Spleen (tissue), 11 donors: Measurements from ENCODE around the gene SSH2. TPM values are rescaled to one million over a fixed set of nuclear protein-coding genes. Genes with fewer than 3 reads are reported as not detected.

Source experiments
- DNase-seq: peaks from one replicate; pipeline ENCODE4 v3.0.0-alpha.2; 2020
- H3K27ac ChIP-seq, 8 donors: fragments of 200-600 bp; sonication (generic) in 7 of 8; 1 replicate in 4 of 8; 2 replicates in 4 of 8; pipeline versions ENCODE4 v1.5.0 to v1.8.0; 2016 to 2021; ENCODE audit warnings: inconsistent platforms in 4 of 8, mild to moderate bottlenecking in 4 of 8, moderate library complexity in 1 of 8
- H3K27me3 ChIP-seq, 7 donors: fragments of 200-600 bp; sonication (generic) in 6 of 7; replicated peaks in 1 of 7; 1 replicate in 4 of 7; 2 replicates in 3 of 7; pipeline versions ENCODE4 v1.5.0 to v1.8.0; 2016 to 2021; ENCODE audit warnings: inconsistent platforms in 3 of 7, mild to moderate bottlenecking in 1 of 7
- H3K36me3 ChIP-seq, 6 donors: fragments of 200-600 bp; sonication (generic) in 5 of 6; 1 replicate in 4 of 6; 2 replicates in 2 of 6; pipeline versions ENCODE4 v1.5.0 to v1.8.0; 2016 to 2021; ENCODE audit warnings: inconsistent platforms in 2 of 6
- H3K4me1 ChIP-seq, 6 donors: fragments of 200-600 bp; sonication (generic) in 5 of 6; 1 replicate in 3 of 6; 2 replicates in 3 of 6; pipeline versions ENCODE4 v1.5.0 to v1.8.0; 2016 to 2021; ENCODE audit warnings: inconsistent platforms in 3 of 6
- H3K4me3 ChIP-seq, 8 donors: fragments of 200-600 bp; sonication (generic) in 7 of 8; 1 replicate in 4 of 8; 2 replicates in 4 of 8; pipeline versions ENCODE4 v1.5.0 to v1.8.0; 2016 to 2021; ENCODE audit warnings: inconsistent platforms in 4 of 8, mild to moderate bottlenecking in 4 of 8, moderate library complexity in 2 of 8
- H3K9me3 ChIP-seq, 8 donors: fragments of 200-600 bp; sonication (generic) in 7 of 8; 1 replicate in 4 of 8; 2 replicates in 4 of 8; pipeline versions ENCODE4 v1.5.0 to v1.8.0; 2016 to 2021; ENCODE audit warnings: inconsistent platforms in 4 of 8
- POLR2A ChIP-seq, 3 donors: fragments of 450-650 bp; IDR thresholded peaks; one replicate each; pipeline ENCODE4 v1.5.1; 2017; ENCODE audit warnings: antibody characterized with exemption in 3 of 3, mild to moderate bottlenecking in 1 of 3
- POLR2AphosphoS5 ChIP-seq, 3 donors: sonication (generic); formaldehyde crosslinking; IDR thresholded peaks; one replicate each; pipeline ENCODE4 v1.5.1; 2017; ENCODE audit warnings: antibody characterized with exemption in 3 of 3
- WGBS, 5 donors: extraction: QIAGEN DNeasy Blood & Tissue Kit in 3 of 5; methylation state at CpG; one replicate each; pipeline versions ENCODE4 v1.1.5 to v1.1.7; 2013 to 2018; 5-methylcytosine and 5-hydroxymethylcytosine counted together
- intact Hi-C: fragments of 100-400 bp; cut with DNase I; formaldehyde crosslinking; loops from one replicate; pipeline ENCODE4 v1.15.0; 2023; ENCODE audit warnings: low total_unique reads
- polyA plus RNA-seq, 3 donors: library from polyadenylated mRNA; stranded (reverse); fragments of 200-250 nt; gene quantifications; one replicate each; pipeline ENCODE4 v1.2.1, GENCODE V29; 2013
- total RNA-seq, 7 donors: library from RNA; depleted of rRNA in 3 of 7; stranded (reverse); fragments of >200 nt in 3 of 7; fragmentation: NEBNext Ultra II Directional in 4 of 7; extraction: Animal tissue kit (Norgen Biotek cat#: 25700) in 4 of 7; gene quantifications; one replicate each; pipeline versions ENCODE4 v1.1.0 to v1.2.1, GENCODE V29; 2016 to 2021
- TF ChIP-seq, protein P1 (sequence below), 11 experiments: fragments of 200-600 bp in 7 of 11; fragments of 450-650 bp in 4 of 11; sonication (generic) in 4 of 11; IDR thresholded peaks in 8 of 11; conservative IDR thresholded peaks in 3 of 11; 1 replicate in 7 of 11; 2 replicates in 4 of 11; pipeline versions ENCODE4 v1.4.0 to v1.8.0; 2016 to 2021; ENCODE audit warnings: antibody characterized with exemption in 11 of 11, inconsistent platforms in 4 of 11, mild to moderate bottlenecking in 1 of 11
- donor health status: healthy with polysubstance abuse.
- donor health status: DM: no; HTN: no; CAD: no; lungs with moderate emphysema.
- donor health status: DM: no; HTN: no; CAD: no.
- donor health status: Bipolar disorder and iron deficiency.
- donor health status: healthy.
- donor health status: DM: no; HTN: no; CAD: no.
- donor health status: DM: yes; HTN: yes; CAD: no.

SSH2 gene
- total and polyA plus RNA-seq, 10 donors, result 15.9 to 182 (median 113) TPM

DNA sequence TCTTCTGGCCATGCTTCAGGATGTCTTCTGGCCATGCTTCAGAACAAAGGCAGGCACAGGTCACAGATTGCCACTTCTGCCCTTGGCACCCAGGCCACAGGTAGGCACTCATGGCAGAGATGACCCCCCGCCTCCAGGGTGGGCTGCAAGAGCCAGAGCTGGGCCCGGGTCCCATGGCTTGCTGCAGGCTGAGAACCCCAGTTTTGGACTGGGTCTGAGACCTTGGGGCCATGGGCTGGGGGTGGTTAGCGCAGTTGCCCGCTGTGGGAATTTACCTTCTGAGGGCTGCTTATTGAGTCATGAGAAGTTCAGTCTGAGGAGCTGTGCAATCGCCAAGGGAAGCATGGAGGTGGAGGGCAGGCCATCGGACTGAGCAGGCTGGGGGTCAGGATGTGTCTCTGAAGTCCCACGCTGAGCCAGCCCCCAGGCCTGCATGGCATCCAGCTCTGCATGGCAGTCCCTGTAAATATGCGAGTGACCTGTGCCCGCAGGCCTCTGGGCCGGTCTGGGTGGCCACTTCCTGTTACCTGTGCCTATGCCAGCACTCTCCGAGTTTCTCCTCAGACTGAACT lies 335.4 kb downstream of the SSH2 start:
- Histone ChIP-seq H3K27me3 (peaks cover 0 to 36% (median 5%) of the 10 kb centered on the region in 7 donors), H3K4me3 (peak overlapping the region in 1 of 8 donors; percentile 95), H3K4me1 (peaks cover 36 to 50% (median 45%) of the 10 kb centered on the region in 6 donors), H3K27ac (no peak overlapping the region), H3K36me3 (no peaks in the 10 kb centered on the region), H3K9me3 (no peaks in the 10 kb centered on the region)
- intact Hi-C loops, result no loop called here
- 80 to 92% (median 85%) methylated on average over 8 to 11 of the region's 11 CpGs for WGBS, 5 donors
- no peak for DNase-seq
- TF ChIP-seq POLR2A (IDR thresholded peaks at IDR 0.05), result no peak

DNA sequence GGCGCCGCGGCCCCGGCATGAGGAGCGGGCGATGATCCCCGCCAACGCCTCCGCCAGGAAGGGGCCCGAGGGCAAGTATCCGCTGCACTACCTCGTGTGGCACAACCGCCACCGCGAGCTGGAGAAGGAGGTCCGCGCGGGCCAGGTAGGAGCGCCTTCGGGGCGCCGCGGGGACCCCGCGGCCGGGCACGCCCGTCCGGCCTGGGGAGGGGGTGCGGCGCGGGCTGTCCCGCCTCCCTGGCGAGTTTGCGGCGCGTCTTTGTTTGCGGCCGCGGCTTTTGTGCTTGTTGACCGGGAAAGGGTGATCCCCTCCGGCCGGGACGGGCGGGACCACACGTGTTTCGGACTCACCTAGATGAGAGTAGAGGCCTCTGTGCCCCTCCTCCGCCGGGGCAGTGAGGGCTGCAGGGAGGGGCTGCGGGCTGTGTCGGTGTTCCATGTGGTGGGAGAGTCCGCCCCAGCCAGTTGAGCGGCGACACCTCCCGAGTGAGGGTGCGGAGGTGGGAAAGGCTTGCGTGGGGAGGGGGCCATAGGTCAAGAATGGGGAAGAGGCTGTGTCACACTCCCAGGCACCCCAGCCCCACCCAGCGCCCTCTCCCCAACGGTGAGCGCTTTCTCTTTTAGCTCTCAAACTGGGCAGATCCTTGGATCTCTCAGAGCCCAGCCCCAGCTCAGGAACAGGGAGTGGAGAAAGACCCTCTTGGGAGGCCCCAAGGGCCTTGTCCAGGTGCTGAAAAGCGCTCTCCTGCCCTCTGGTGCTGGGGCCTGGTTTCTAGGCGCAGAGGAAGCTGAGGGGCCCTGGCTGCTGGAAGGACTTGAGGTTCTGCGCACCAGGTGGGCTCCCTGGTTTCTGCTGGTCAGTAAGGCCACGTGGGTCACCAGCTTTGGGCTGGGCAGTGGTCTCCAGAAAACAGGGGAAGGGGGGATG lies 336.2 kb downstream of the SSH2 start:
- Histone ChIP-seq H3K27ac (no peak overlapping the region), H3K36me3 (no peaks in the 10 kb centered on the region), H3K27me3 (peaks cover 0 to 36% (median 5%) of the 10 kb centered on the region in 7 donors), H3K4me3 (peak overlapping the region; percentile 38 to 95 (median 56)), H3K4me1 (peaks cover 36 to 51% (median 45%) of the 10 kb centered on the region in 6 donors), H3K9me3 (no peaks in the 10 kb centered on the region)
- peak; percentile 86 for DNase-seq
- intact Hi-C loops, result no loop called here
- TF ChIP-seq, protein P1, sequence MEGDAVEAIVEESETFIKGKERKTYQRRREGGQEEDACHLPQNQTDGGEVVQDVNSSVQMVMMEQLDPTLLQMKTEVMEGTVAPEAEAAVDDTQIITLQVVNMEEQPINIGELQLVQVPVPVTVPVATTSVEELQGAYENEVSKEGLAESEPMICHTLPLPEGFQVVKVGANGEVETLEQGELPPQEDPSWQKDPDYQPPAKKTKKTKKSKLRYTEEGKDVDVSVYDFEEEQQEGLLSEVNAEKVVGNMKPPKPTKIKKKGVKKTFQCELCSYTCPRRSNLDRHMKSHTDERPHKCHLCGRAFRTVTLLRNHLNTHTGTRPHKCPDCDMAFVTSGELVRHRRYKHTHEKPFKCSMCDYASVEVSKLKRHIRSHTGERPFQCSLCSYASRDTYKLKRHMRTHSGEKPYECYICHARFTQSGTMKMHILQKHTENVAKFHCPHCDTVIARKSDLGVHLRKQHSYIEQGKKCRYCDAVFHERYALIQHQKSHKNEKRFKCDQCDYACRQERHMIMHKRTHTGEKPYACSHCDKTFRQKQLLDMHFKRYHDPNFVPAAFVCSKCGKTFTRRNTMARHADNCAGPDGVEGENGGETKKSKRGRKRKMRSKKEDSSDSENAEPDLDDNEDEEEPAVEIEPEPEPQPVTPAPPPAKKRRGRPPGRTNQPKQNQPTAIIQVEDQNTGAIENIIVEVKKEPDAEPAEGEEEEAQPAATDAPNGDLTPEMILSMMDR (IDR thresholded peaks at IDR 0.05 in 8 of 11, conservative IDR thresholded peaks at IDR 0.05 in 3 of 11), result peak in 3 of 11 experiments; percentile 15 to 28 (median 22)
- TF ChIP-seq POLR2A (IDR thresholded peaks at IDR 0.05), result no peak
- 4 to 7% (median 6%) methylated on average over 19 to 64 of the region's 64 CpGs for WGBS, 5 donors

DNA sequence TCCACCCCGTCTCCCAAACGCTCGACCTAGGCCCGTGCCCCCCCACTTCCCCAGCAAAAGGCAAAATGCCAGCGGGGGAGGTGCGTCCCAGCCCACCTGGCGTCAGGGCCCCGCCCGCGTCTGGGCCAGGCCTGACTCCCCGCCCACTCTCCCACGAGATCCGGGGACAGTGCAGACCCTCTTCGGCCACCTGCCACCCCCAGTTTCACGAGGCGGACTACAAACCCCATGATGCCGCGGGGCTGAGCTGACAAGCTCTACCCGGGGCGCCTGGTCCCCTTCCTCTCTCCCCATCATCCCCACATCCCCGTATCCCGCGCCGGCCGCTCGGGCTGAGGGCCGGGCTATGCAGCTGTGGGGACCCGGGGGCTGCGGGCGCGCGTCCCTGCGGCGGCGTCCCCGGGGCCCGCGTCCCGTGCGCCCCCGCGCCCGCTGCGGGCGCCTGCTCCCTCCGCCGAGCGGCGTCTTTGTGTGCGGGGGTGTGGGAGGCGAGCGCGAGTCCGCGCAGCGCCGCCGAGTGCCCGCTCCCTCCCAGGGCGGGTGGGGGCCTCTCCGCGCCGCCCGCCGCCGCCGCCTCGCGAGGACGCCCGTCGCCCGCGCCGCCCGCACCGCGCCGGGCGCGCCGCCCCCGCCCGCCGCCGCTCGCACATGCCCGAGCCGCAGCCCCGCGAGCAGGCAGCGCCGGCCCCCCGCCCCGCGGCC lies 337.0 kb downstream of the SSH2 start, which contains the start of gene ANKRD13B:
Gene ANKRD13B (plus strand): TSS at position 283 of the 702 bp plus-strand sequence. CDS start 490 bp downstream, outside the sequence.
- TF ChIP-seq, protein P1 (IDR thresholded peaks at IDR 0.05 in 8 of 11, conservative IDR thresholded peaks at IDR 0.05 in 3 of 11), result no peak
- no peak for TF ChIP-seq POLR2A (IDR thresholded peaks at IDR 0.05)
- TF ChIP-seq POLR2AphosphoS5 (IDR thresholded peaks at IDR 0.05), result peak in 1 of 3 donors; percentile 38
- H3K36me3 ChIP-seq, result no peaks in the 10 kb centered on the region
- H3K4me1 ChIP-seq, result peaks cover 41 to 60% (median 54%) of the 10 kb centered on the region in 6 donors
- intact Hi-C loops, result no loop called here
- no peaks in the 10 kb centered on the region for H3K9me3 ChIP-seq
- H3K27ac ChIP-seq, result peak within 1 kb of the TSS in 4 of 8 donors; percentile 15 to 88 (median 55)
- peak within 1 kb of the TSS; percentile 45 to 95 (median 64) for H3K4me3 ChIP-seq
- H3K27me3 ChIP-seq, result peaks cover 0 to 36% (median 5%) of the 10 kb centered on the region in 7 donors
- whole genome bisulfite sequencing, 5 donors, result 0 to 3% (median 1%) methylated on average over 18 to 96 of the region's 96 CpGs
- DNase-seq, result peak; percentile 90
